Endothelial cell of umbilical vein (primary cell): ENCODE measurements around the gene HIRA. TPM values are rescaled to one million over a fixed set of nuclear protein-coding genes. Genes with fewer than 3 reads are reported as not detected.

Experiments
- BruUV-seq: library from RNA; stranded (reverse); fragments of 400-500 nt; replicated peaks from 2 replicates; lab custom pipeline; 2021; lab: Mats Ljungman, UMichigan
- CTCF ChIA-PET: fragments of 300-600, 350-600 bp; sonication (Branson Sonifier 250); formaldehyde crosslinking; loops from one replicate; lab custom pipeline; 2021; ENCODE audit warnings: antibody characterized with exemption, inconsistent platforms; lab: Charles Lee
- POLR2A ChIA-PET: fragments of 300-600, 350-600 bp; sonication (Branson Sonifier 250); formaldehyde crosslinking; loops from one replicate; lab custom pipeline; 2021; ENCODE audit warnings: antibody characterized with exemption, inconsistent platforms; lab: Charles Lee
- DNase-seq: peaks from one replicate; pipeline ENCODE4 v3.0.0-alpha.2; 2011; ENCODE audit warnings: low read depth, low spot score
- FAIRE-seq: peaks from 2 replicates; lab custom pipeline; 2011; peaks lifted over from hg19 to GRCh38; lab: Jason Lieb, UNC
- H2AFZ ChIP-seq: 2 replicates; pipeline ENCODE4 v1.6.0; 2012; ENCODE audit warnings: low read depth, low read length, control low read depth, inconsistent platforms
- H3K27ac ChIP-seq: 2 replicates; pipeline ENCODE4 v1.5.1; 2011; ENCODE audit warnings: low read depth, mild to moderate bottlenecking, control low read depth, low read length, moderate library complexity; ENCODE audit not compliant: insufficient read depth
- H3K27me3 ChIP-seq, 2 experiments: 2 replicates each; pipeline versions ENCODE4 v1.6.0 to v1.6.1; 2011; ENCODE audit warnings: low read length in 2 of 2, mixed read lengths in 1 of 2; ENCODE audit not compliant: control insufficient read depth in 2 of 2, insufficient read depth in 2 of 2
- H3K36me3 ChIP-seq, 2 experiments: 2 replicates in 1 of 2; 3 replicates in 1 of 2; pipeline ENCODE4 v1.5.1; 2011; ENCODE audit warnings: low read length in 2 of 2, mild to moderate bottlenecking in 1 of 2, moderate library complexity in 1 of 2; ENCODE audit not compliant: control insufficient read depth in 2 of 2, insufficient read depth in 2 of 2; ENCODE audit errors: extremely low read depth in 1 of 2
- H3K4me1 ChIP-seq: 3 replicates; pipeline ENCODE4 v1.5.1; 2011; ENCODE audit warnings: mild to moderate bottlenecking, low read length; ENCODE audit not compliant: control insufficient read depth, insufficient read depth; ENCODE audit errors: extremely low read depth
- H3K4me2 ChIP-seq: 2 replicates; pipeline ENCODE4 v1.6.1; 2011; ENCODE audit warnings: low read length, control low read depth, mixed read lengths; ENCODE audit not compliant: insufficient read depth
- H3K4me3 ChIP-seq, 3 experiments: fragments of 200-600 bp in 1 of 3; sonication (generic), shearing (Covaris generic) in 1 of 3; replicated peaks in 1 of 3; 2 replicates each; pipeline ENCODE4 v1.5.1; 2011 to 2016; ENCODE audit warnings: control low read depth in 3 of 3, low read length in 3 of 3, mild to moderate bottlenecking in 2 of 3, inconsistent platforms in 1 of 3, low read depth in 1 of 3, moderate library complexity in 1 of 3; ENCODE audit not compliant: insufficient read depth in 1 of 3
- H3K79me2 ChIP-seq: 2 replicates; pipeline ENCODE4 v1.6.0; 2012; ENCODE audit warnings: low read length, inconsistent platforms; ENCODE audit not compliant: control insufficient read depth, insufficient read depth
- H3K9ac ChIP-seq: replicated peaks from 2 replicates; pipeline ENCODE3; 2011; ENCODE audit warnings: low read length, control low read depth; ENCODE audit not compliant: insufficient read depth; ENCODE audit errors: extremely low read depth
- H3K9me1 ChIP-seq: replicated peaks from 3 replicates; pipeline ENCODE4 v1.6.0; 2011; ENCODE audit warnings: mild to moderate bottlenecking, low read length; ENCODE audit not compliant: control insufficient read depth, insufficient read depth; ENCODE audit errors: extremely low read depth
- H3K9me3 ChIP-seq: replicated peaks from 2 replicates; pipeline ENCODE4 v1.5.1; 2012; ENCODE audit warnings: low read length, inconsistent platforms; ENCODE audit not compliant: control insufficient read depth, insufficient read depth
- H4K20me1 ChIP-seq: replicated peaks from 2 replicates; pipeline ENCODE3; 2011; ENCODE audit warnings: mild to moderate bottlenecking, low read length; ENCODE audit not compliant: control insufficient read depth, insufficient read depth; ENCODE audit errors: extremely low read depth
- CTCF ChIP-seq, 2 donors: IDR thresholded peaks; 1 replicate in 1 of 2; 2 replicates in 1 of 2; pipeline ENCODE4 v1.5.1; 2011; ENCODE audit warnings: low read length in 2 of 2, mild to moderate bottlenecking in 2 of 2, moderate library complexity in 2 of 2, control low read depth in 1 of 2, inconsistent platforms in 1 of 2, low read depth in 1 of 2; ENCODE audit not compliant: insufficient read depth in 1 of 2; ENCODE audit errors: extremely low read depth in 1 of 2
- EZH2 ChIP-seq: IDR thresholded peaks from 2 replicates; pipeline ENCODE4 v1.6.1; 2012; ENCODE audit warnings: borderline replicate concordance, low read depth, mild to moderate bottlenecking, moderate library complexity, low read length, inconsistent platforms; ENCODE audit not compliant: severe bottlenecking
- FOS ChIP-seq: IDR thresholded peaks from 2 replicates; pipeline ENCODE4 v1.6.1; 2011; ENCODE audit warnings: mild to moderate bottlenecking, low read length, moderate library complexity, borderline replicate concordance; ENCODE audit not compliant: insufficient read depth
- GATA2 ChIP-seq: IDR thresholded peaks from 2 replicates; pipeline ENCODE4 v1.7.0; 2011; ENCODE audit warnings: low read depth, mild to moderate bottlenecking, moderate library complexity, mixed read lengths, low read length; ENCODE audit not compliant: insufficient read length, insufficient read depth
- JUN ChIP-seq: IDR thresholded peaks from 2 replicates; pipeline ENCODE4 v1.6.1; 2011; ENCODE audit warnings: borderline replicate concordance, low read depth; ENCODE audit not compliant: insufficient read length, insufficient read depth
- MAX ChIP-seq: IDR thresholded peaks from 2 replicates; pipeline ENCODE4 v1.6.1; 2011; ENCODE audit not compliant: insufficient read depth, insufficient read length
- MYC ChIP-seq: IDR thresholded peaks from one replicate; pipeline ENCODE4 v1.6.1; 2011; ENCODE audit warnings: mild to moderate bottlenecking, low read depth, low read length
- POLR2A ChIP-seq: IDR thresholded peaks from 2 replicates; pipeline ENCODE4 v1.6.1; 2012; ENCODE audit warnings: low read depth, mild to moderate bottlenecking, control low read depth, low read length
- POLR2AphosphoS5 ChIP-seq: IDR thresholded peaks from 2 replicates; pipeline ENCODE4 v1.6.1; 2012; ENCODE audit warnings: low read depth, mild to moderate bottlenecking, control low read depth, low read length, moderate library complexity; ENCODE audit not compliant: insufficient read depth
- dilution Hi-C: fragments of 300-500 bp; cut with MboI; formaldehyde crosslinking; loops from one replicate; pipeline ENCODE4 v1.15.0; 2019; ENCODE audit warnings: low sequenced_read_pairs; ENCODE audit not compliant: extremely low pct_ligation_motif_present
- intact Hi-C: fragments of 100-400 bp; cut with micrococcal nuclease; formaldehyde crosslinking; loops from one replicate; pipeline ENCODE4 v1.10.0; 2022
- polyA plus RNA-seq, 4 experiments: library from polyadenylated mRNA; depleted of rRNA in 3 of 4; stranded (reverse) in 3 of 4; unstranded in 1 of 4; fragments of >200 nt; gene quantifications; 2 replicates each; pipeline versions ENCODE4 v1.2.1 to v1.2.3, GENCODE V29; 2011 to 2012; ENCODE audit warnings: missing spikeins in 1 of 4
- total RNA-seq: library from RNA; stranded (reverse); gene quantifications from 2 replicates; pipeline ENCODE4 v1.2.3, GENCODE V29; 2021

The HIRA gene
- total and polyA plus RNA-seq, 2 donors (not counting 3 experiments of a cell fraction or from before 2014, with no cell fraction given): 17.3 to 27.7 TPM

- no peak overlapping the region for H3K4me3 ChIP-seq
- peaks cover 4 to 16% of the 10 kb centered on the region in 2 experiments for H3K36me3 ChIP-seq
- dilution Hi-C loops: no loop called here
- no peak overlapping the region for H3K9ac ChIP-seq
- H2AFZ ChIP-seq: no peak overlapping the region
- H3K9me1 ChIP-seq: no peaks in the 10 kb centered on the region
- H4K20me1 ChIP-seq: no peaks in the 10 kb centered on the region
- no peak for DNase-seq
- TF ChIP-seq FOS (no peak), EZH2 (no peak), CTCF (IDR thresholded peaks at IDR 0.05; ENCODE audit: extremely low read depth in 1 of 2, insufficient read depth in 1 of 2, low read depth in 1 of 2, low read length in 2 of 2) (no peak), POLR2AphosphoS5 (no peak), JUN (no peak), MYC (no peak), POLR2A (no peak), MAX (no peak), GATA2 (no peak)
- POLR2A ChIA-PET: no interaction called here
- H3K27me3 ChIP-seq: no peaks in the 10 kb centered on the region
- no peaks in the 10 kb centered on the region for H3K79me2 ChIP-seq
- CTCF ChIA-PET: no interaction called here
- H3K4me1 ChIP-seq: no peaks in the 10 kb centered on the region
- no peaks in the 10 kb centered on the region for H3K9me3 ChIP-seq
- H3K27ac ChIP-seq: no peak overlapping the region
- intact Hi-C loops: no loop called here
- no peak overlapping the region for H3K4me2 ChIP-seq
- FAIRE-seq: no peak
- no TSS peak for BruUV-seq
Measured at GRCh38 chr22:19400881-19401280, 30.7 kb downstream of the HIRA start.
